ENCODE results near the gene STAB2. TPM values are rescaled to one million over a fixed set of nuclear protein-coding genes. Genes with fewer than 3 reads are reported as not detected.
A peak's percentile ranks its signal among the peaks of the same experiment; 100 is the strongest.

STAB2 gene
- total RNA-seq, 1 experiment from 2014 or later = not detected

- ChIA-PET CTCF (interaction anchor here (1.1 to 2.6 kb wide), 2 partner anchors 9 to 61 kb away, joined by 3 to 11 read pairs; no protein-coding TSS in a partner anchor), RAD21 (ENCODE audit: low non-redundant PET in 1 of 2, low total read pairs in 2 of 2, uncharacterized antibody in 2 of 2, unreplicated experiment in 2 of 2) (no interaction called here), POLR2A (no interaction called here)
- H3K9me2 ChIP-seq (ENCODE audit: insufficient read depth) = no peaks in the 10 kb centered on the region
- TF ChIP-seq YY1 (IDR thresholded peaks at IDR 0.05; ENCODE audit: extremely low read depth, insufficient replicate concordance, low read depth, low read length) = no peak
- no peak for TF ChIP-seq POLR2AphosphoS5 (IDR thresholded peaks at IDR 0.05; ENCODE audit: low read depth, low read length)
- TF ChIP-seq EZH2 (IDR thresholded peaks at IDR 0.05) = no peak
- no peak for TF ChIP-seq FOSL1 (IDR thresholded peaks at IDR 0.05; ENCODE audit: low read depth)
- no peak for TF ChIP-seq SRF (IDR thresholded peaks at IDR 0.05; ENCODE audit: low read depth)
- TF ChIP-seq REST (IDR thresholded peaks at IDR 0.05; ENCODE audit: low read depth) = no peak
- no peak for TF ChIP-seq JUND (IDR thresholded peaks at IDR 0.05)
- TF ChIP-seq ZFX (IDR thresholded peaks at IDR 0.05) = no peak
- TF ChIP-seq ZNF274 (IDR thresholded peaks at IDR 0.05; ENCODE audit: low read depth, low read length) = no peak
- no peak for TF ChIP-seq POLR2A (IDR thresholded peaks at IDR 0.05; ENCODE audit: borderline replicate concordance, extremely low read depth, insufficient read depth, insufficient read length)
- peak in 1 of 3 experiments; percentile 31; a peak in 2 of 6 replicates for TF ChIP-seq CTCF (IDR thresholded peaks at IDR 0.05 in 2 of 3, conservative IDR thresholded peaks at IDR 0.05 in 1 of 3; ENCODE audit: borderline replicate concordance in 1 of 3, insufficient read depth in 1 of 3, low read depth in 2 of 3, low read length in 2 of 3)
- no peak for TF ChIP-seq CEBPB (IDR thresholded peaks at IDR 0.05; ENCODE audit: low read depth)
- TF ChIP-seq SIN3A (IDR thresholded peaks at IDR 0.05; ENCODE audit: low read depth) = no peak
- TF ChIP-seq EZH2phosphoT487 (IDR thresholded peaks at IDR 0.05; ENCODE audit: borderline replicate concordance) = no peak
- TF ChIP-seq MAX (IDR thresholded peaks at IDR 0.05) = peak; percentile 49; the same call in 1 of the 2 replicates
- no peak for TF ChIP-seq TCF7L2 (IDR thresholded peaks at IDR 0.05; ENCODE audit: borderline replicate concordance, extremely low read depth, insufficient read depth, insufficient read length)
- no peak for TF ChIP-seq ZBTB33 (IDR thresholded peaks at IDR 0.05; ENCODE audit: extremely low read depth, insufficient replicate concordance, low read length)
- TF ChIP-seq ELF1 (IDR thresholded peaks at IDR 0.05; ENCODE audit: borderline replicate concordance, low read depth) = no peak
- TF ChIP-seq SP1 (IDR thresholded peaks at IDR 0.05; ENCODE audit: low read depth) = no peak
- TF ChIP-seq EGR1 (IDR thresholded peaks at IDR 0.05; ENCODE audit: low read depth) = no peak
- 0 out of 2 replicates have a peak, but pooled peaks have one; percentile 21 for TF ChIP-seq CBX3 (IDR thresholded peaks at IDR 0.05; ENCODE audit: low read depth)
- H3K79me2 ChIP-seq (ENCODE audit: insufficient read depth, low read length) = no peaks in the 10 kb centered on the region
- peak overlapping the region; percentile 24 to 47 for H3K4me3 ChIP-seq (replicated peaks in 1 of 2; ENCODE audit: low read depth in 1 of 2, low read length in 2 of 2)
- H3K4me2 ChIP-seq (ENCODE audit: low read length) = peak overlapping the region; percentile 73
- no peaks in the 10 kb centered on the region for H3K27me3 ChIP-seq (ENCODE audit: insufficient read depth, low read length)
- intact Hi-C loops (cut with micrococcal nuclease) = loop anchor here (10.0 kb wide), 1 partner anchor 304 kb away; no protein-coding TSS in a partner anchor
- no TSS peak for BruUV-seq (replicated peaks)
- peaks cover 4 to 15% of the 10 kb centered on the region in 2 experiments; a peak in 3 of 4 replicates for H3K4me1 ChIP-seq (ENCODE audit: control insufficient read depth in 1 of 2, insufficient read depth in 2 of 2, low read length in 2 of 2)
- ATAC-seq (peak; percentile 73), DNase-seq (ENCODE audit: low read depth, low spot score) (peak; percentile 26)
- H4K20me1 ChIP-seq (ENCODE audit: insufficient read depth) = no peaks in the 10 kb centered on the region
- peak overlapping the region; percentile 70 for H2AFZ ChIP-seq (ENCODE audit: low read depth, low read length, poor library complexity, severe bottlenecking)
- H3K27ac ChIP-seq (ENCODE audit: low read depth, low read length) = no peak overlapping the region
- H3K9me3 ChIP-seq (ENCODE audit: control insufficient read depth in 1 of 2, insufficient read depth in 1 of 2, low read depth in 1 of 2, low read length in 2 of 2) = no peaks in the 10 kb centered on the region
- H3K9ac ChIP-seq (ENCODE audit: low read length) = no peak overlapping the region
- H3K36me3 ChIP-seq (ENCODE audit: control insufficient read depth in 1 of 2, insufficient read depth in 2 of 2, low read length in 2 of 2) = no peaks in the 10 kb centered on the region
Observed at GRCh38 chr12:103571286-103571685, 15.8 kb upstream of the STAB2 start.
